ENCODE results near the gene LRRK2. TPM values are rescaled to one million over a fixed set of nuclear protein-coding genes. Genes with fewer than 3 reads are reported as not detected.

Gene LRRK2
- total RNA-seq (1 to 10 TPM in 4 of 5 donors, under 1 TPM in 1; 0.47 to 2.3 (median 1.8) TPM), total RNA-seq (0 to 5.9 (median 1.5) reads per million in 29 experiments)
- 1.9 TPM for total RNA-seq (2013)

DNA sequence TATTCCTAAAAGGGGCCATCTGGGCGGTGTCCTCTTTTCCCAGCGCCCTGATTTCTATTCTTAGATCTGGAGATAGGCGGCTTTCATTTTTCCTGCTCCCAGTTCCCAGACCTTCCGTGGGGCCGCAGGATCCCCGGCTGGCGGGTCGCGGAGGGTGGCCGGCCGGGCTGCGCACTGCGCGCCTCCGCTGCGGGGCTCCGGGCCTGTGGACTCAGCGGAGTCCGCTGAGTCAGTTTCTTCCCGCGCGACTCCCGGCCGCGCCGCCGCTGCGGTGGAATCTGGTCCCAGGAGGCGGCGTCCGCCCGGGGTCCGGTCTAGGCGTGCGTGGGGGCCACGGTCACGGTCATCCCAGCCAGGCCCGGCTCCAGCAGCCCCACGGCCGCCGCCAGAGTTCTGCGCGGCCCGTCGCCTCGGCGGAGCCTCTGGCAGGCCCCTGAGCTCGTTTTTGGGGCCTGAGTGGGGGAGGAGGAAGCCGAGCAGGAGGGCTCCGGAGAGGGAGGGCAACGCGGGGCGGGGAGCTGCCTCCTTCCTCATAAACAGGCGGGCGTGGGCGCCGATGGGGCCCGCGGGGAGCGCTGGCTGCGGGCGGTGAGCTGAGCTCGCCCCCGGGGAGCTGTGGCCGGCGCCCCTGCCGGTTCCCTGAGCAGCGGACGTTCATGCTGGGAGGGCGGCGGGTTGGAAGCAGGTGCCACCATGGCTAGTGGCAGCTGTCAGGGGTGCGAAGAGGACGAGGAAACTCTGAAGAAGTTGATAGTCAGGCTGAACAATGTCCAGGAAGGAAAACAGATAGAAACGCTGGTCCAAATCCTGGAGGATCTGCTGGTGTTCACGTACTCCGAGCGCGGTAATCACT, at the start of gene LRRK2:
LRRK2 (plus strand) TSS at position 559 of the 853 bp plus-strand sequence; CDS start at position 694, 135 bp downstream.
- H3K9me3 Mint-ChIP-seq: peaks cover 0 to 3% (median 3%) of the 10 kb centered on the region in 3 donors
- H3K27ac ChIP-seq (ENCODE audit: low read length): no peak within 1 kb of the TSS

DNA sequence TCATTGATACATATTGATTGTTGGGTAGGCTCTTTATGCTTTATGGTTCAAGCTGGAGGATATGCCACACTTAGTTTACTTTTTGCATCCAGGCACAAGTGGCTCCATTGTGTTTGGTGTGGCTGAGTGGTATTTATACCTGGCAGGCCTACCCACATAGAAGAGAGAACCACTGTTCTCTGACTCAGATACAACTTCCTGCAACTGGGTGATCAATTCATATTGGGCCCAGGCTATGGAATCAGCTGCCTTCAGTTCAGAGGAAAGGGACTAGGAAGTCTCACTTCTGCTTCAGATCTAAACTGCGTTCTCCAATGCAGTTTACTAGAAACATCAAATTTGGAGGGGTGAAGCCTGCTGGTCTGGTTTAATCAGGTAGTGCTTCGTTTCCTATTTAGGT, 49.8 kb upstream of the LRRK2 start:
- H3K27me3 ChIP-seq (replicated peaks in 1 of 2; ENCODE audit: control insufficient read depth in 2 of 2, extremely low read depth in 1 of 2, insufficient read depth in 2 of 2, low read length in 1 of 2): no peaks in the 10 kb centered on the region
- H3K9me3 ChIP-seq: no peaks in the 10 kb centered on the region
- no peaks in the 10 kb centered on the region for H3K4me1 ChIP-seq (ENCODE audit: control insufficient read depth in 1 of 2, extremely low read depth in 1 of 2, insufficient read depth in 2 of 2, low read length in 2 of 2)
- Mint-ChIP-seq H3K4me3 (no peak overlapping the region), H3K36me3 (no peaks in the 10 kb centered on the region), H3K27ac (no peak overlapping the region), H3K9me3 (no peaks in the 10 kb centered on the region), H3K4me1 (no peaks in the 10 kb centered on the region), H3K27me3 (peaks cover 0 to 4% of the 10 kb centered on the region in 2 donors)
- CTCF ChIA-PET: no interaction called here
- ATAC-seq (replicated peaks in 1 of 4): no peak
- no peak overlapping the region for H3K27ac ChIP-seq (ENCODE audit: low read length)
- DNase-seq: no peak
- no peaks in the 10 kb centered on the region for H3K36me3 ChIP-seq (ENCODE audit: control insufficient read depth in 2 of 2, extremely low read depth in 1 of 2, insufficient read depth in 1 of 2, low read length in 1 of 2)
- no peak overlapping the region for H3K4me3 ChIP-seq (ENCODE audit: control insufficient read depth in 1 of 2, extremely low read depth in 1 of 2, low read length in 1 of 2)
- WGBS (ENCODE audit: insufficient coverage): 83% methylated on average over 1 of the region's 2 CpGs
- POLR2A ChIA-PET: no interaction called here

More for the DNA sequence above, at the start of gene LRRK2:
- peaks cover 3 to 6% of the 10 kb centered on the region in 2 experiments for H3K27me3 ChIP-seq (replicated peaks in 1 of 2; ENCODE audit: control insufficient read depth in 2 of 2, extremely low read depth in 1 of 2, insufficient read depth in 2 of 2, low read length in 1 of 2)
- ATAC-seq (replicated peaks in 1 of 4) (peak; percentile 54 to 89 (median 74)), DNase-seq (peak; percentile 5 to 66 (median 25))
- peak within 1 kb of the TSS; percentile 30 to 42 for H3K4me3 ChIP-seq (ENCODE audit: control insufficient read depth in 1 of 2, extremely low read depth in 1 of 2, low read length in 1 of 2)
- Mint-ChIP-seq H3K36me3 (no peaks in the 10 kb centered on the region), H3K27ac (peak within 1 kb of the TSS in 1 of 2 donors; percentile 57), H3K27me3 (peaks cover 28 to 33% of the 10 kb centered on the region in 2 donors), H3K4me1 (peaks cover 5 to 24% (median 16%) of the 10 kb centered on the region in 3 donors), H3K4me3 (peak within 1 kb of the TSS; percentile 57 to 67 (median 60))
- ChIA-PET POLR2A (interaction anchor here in 1 of 2 donors (0.6 kb wide), 1 partner anchor 142 kb away, joined by 5 read pairs; no protein-coding TSS in a partner anchor), CTCF (no interaction called here)
- H3K9me3 ChIP-seq: no peaks in the 10 kb centered on the region
- no peaks in the 10 kb centered on the region for H3K36me3 ChIP-seq (ENCODE audit: control insufficient read depth in 2 of 2, extremely low read depth in 1 of 2, insufficient read depth in 1 of 2, low read length in 1 of 2)
- WGBS (ENCODE audit: insufficient coverage): 6% methylated on average over 67 of the region's 78 CpGs
- H3K4me1 ChIP-seq (ENCODE audit: control insufficient read depth in 1 of 2, extremely low read depth in 1 of 2, insufficient read depth in 2 of 2, low read length in 2 of 2): peaks cover 0 to 9% of the 10 kb centered on the region in 2 experiments

DNA sequence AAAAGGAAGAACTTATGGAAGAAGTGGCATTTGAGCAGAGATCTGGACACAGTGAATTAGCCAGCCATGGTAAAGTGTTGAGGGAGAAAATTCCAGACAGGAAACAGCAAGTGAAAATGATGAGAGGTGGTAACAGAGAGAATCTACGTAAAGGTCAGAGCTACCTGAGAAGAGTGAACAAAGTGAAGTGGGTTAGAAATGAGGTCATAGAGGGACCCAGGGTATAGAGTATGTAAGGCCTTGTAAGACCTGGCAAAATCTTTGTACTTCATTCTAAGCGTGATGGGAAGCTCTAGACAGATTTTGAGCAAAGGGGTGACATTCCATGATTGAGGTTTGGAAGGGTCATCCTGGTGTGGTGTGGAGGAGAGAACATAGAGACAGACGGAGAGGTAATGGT, 49.3 kb upstream of the LRRK2 start:
- no peak overlapping the region for H3K27ac ChIP-seq (ENCODE audit: low read length)
- no peaks in the 10 kb centered on the region for H3K9me3 ChIP-seq
- no peak for ATAC-seq (replicated peaks in 1 of 4)
- CTCF ChIA-PET: no interaction called here
- peaks cover 0 to 4% of the 10 kb centered on the region in 2 donors for H3K27me3 Mint-ChIP-seq
- no peak overlapping the region for H3K27ac Mint-ChIP-seq
- H3K4me1 Mint-ChIP-seq: no peaks in the 10 kb centered on the region
- no peaks in the 10 kb centered on the region for H3K27me3 ChIP-seq (replicated peaks in 1 of 2; ENCODE audit: control insufficient read depth in 2 of 2, extremely low read depth in 1 of 2, insufficient read depth in 2 of 2, low read length in 1 of 2)
- no peaks in the 10 kb centered on the region for H3K36me3 Mint-ChIP-seq
- no peak overlapping the region for H3K4me3 ChIP-seq (ENCODE audit: control insufficient read depth in 1 of 2, extremely low read depth in 1 of 2, low read length in 1 of 2)
- no peaks in the 10 kb centered on the region for H3K9me3 Mint-ChIP-seq
- 86% methylated on average over 3 of the region's 3 CpGs for WGBS (ENCODE audit: insufficient coverage)
- H3K36me3 ChIP-seq (ENCODE audit: control insufficient read depth in 2 of 2, extremely low read depth in 1 of 2, insufficient read depth in 1 of 2, low read length in 1 of 2): no peaks in the 10 kb centered on the region
- DNase-seq: no peak
- no peaks in the 10 kb centered on the region for H3K4me1 ChIP-seq (ENCODE audit: control insufficient read depth in 1 of 2, extremely low read depth in 1 of 2, insufficient read depth in 2 of 2, low read length in 2 of 2)
- no peak overlapping the region for H3K4me3 Mint-ChIP-seq
- POLR2A ChIA-PET: no interaction called here

DNA sequence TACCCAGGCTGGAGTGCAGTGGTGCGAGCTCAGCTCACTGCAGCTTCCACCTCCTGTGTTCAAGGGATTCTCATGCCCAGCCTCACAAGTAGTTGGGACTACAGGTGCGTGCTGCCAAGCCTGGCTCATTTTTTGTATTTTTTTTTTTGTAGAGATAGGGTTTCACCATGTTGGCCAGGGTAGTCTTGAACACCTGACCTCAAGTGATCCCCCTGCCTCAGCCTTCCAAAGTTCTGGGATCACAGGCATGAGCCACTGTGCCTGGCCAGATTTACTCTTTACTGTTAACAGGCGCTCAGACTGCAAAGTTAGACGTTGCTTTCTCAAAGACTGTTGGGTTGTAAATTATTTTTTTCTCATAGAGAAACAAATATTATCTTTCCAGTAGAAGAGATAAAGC, 46.1 kb upstream of the LRRK2 start:
- no peak for ATAC-seq (replicated peaks in 1 of 4)

DNA sequence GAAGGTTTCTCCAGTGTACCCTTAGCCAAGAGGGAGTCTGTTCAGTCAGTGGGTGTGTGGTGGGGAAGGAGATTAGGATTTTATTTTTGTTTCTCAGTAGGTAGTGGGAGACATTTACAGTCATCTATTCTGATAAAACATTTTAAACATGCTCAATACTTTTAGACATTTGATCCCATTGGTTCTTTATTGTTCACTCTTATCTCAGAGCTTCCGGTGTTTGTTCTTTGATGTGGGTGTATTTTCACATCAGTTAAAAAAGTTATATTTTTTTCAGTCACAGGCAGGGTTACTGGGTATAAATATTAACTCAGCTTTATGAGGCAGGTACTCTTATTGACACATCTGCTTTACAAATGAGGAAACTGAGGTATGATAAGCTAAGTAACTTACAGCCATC, 43.3 kb upstream of the LRRK2 start:
- Mint-ChIP-seq H3K27me3 (no peaks in the 10 kb centered on the region), H3K4me1 (peaks cover 9 to 12% (median 10%) of the 10 kb centered on the region in 3 donors), H3K9me3 (no peaks in the 10 kb centered on the region), H3K4me3 (no peak overlapping the region), H3K36me3 (no peaks in the 10 kb centered on the region), H3K27ac (no peak overlapping the region)
- H3K9me3 ChIP-seq: no peaks in the 10 kb centered on the region
- no CpG with 5 or more reads among the region's 1 CpG for WGBS (ENCODE audit: insufficient coverage)
- H3K4me1 ChIP-seq (ENCODE audit: control insufficient read depth in 1 of 2, extremely low read depth in 1 of 2, insufficient read depth in 2 of 2, low read length in 2 of 2): peaks cover 2 to 6% of the 10 kb centered on the region in 2 experiments
- ChIA-PET POLR2A (no interaction called here), CTCF (interaction anchor here in 1 of 2 donors (0.8 kb wide), 1 partner anchor 11 kb away, joined by 3 read pairs; no protein-coding TSS in a partner anchor)
- H3K36me3 ChIP-seq (ENCODE audit: control insufficient read depth in 2 of 2, extremely low read depth in 1 of 2, insufficient read depth in 1 of 2, low read length in 1 of 2): no peaks in the 10 kb centered on the region
- no peaks in the 10 kb centered on the region for H3K27me3 ChIP-seq (replicated peaks in 1 of 2; ENCODE audit: control insufficient read depth in 2 of 2, extremely low read depth in 1 of 2, insufficient read depth in 2 of 2, low read length in 1 of 2)
- no peak overlapping the region for H3K27ac ChIP-seq (ENCODE audit: low read length)
- H3K4me3 ChIP-seq (ENCODE audit: control insufficient read depth in 1 of 2, extremely low read depth in 1 of 2, low read length in 1 of 2): no peak overlapping the region
- ATAC-seq (replicated peaks in 1 of 4) (peak in 1 of 4 experiments; percentile 48), DNase-seq (peak in 1 of 35 experiments; percentile 10)

More for the DNA sequence above, 46.1 kb upstream of the LRRK2 start:
- no peak overlapping the region for H3K4me3 ChIP-seq (ENCODE audit: control insufficient read depth in 1 of 2, extremely low read depth in 1 of 2, low read length in 1 of 2)
- Mint-ChIP-seq H3K36me3 (no peaks in the 10 kb centered on the region), H3K4me3 (no peak overlapping the region), H3K9me3 (no peaks in the 10 kb centered on the region), H3K27me3 (no peaks in the 10 kb centered on the region), H3K4me1 (peaks cover 9 to 12% (median 10%) of the 10 kb centered on the region in 3 donors), H3K27ac (no peak overlapping the region)
- POLR2A ChIA-PET: no interaction called here
- no peak for DNase-seq
- no peaks in the 10 kb centered on the region for H3K27me3 ChIP-seq (replicated peaks in 1 of 2; ENCODE audit: control insufficient read depth in 2 of 2, extremely low read depth in 1 of 2, insufficient read depth in 2 of 2, low read length in 1 of 2)
- CTCF ChIA-PET: no interaction called here
- WGBS (ENCODE audit: insufficient coverage): no CpG with 5 or more reads among the region's 4 CpGs
- peaks cover 2 to 6% of the 10 kb centered on the region in 2 experiments for H3K4me1 ChIP-seq (ENCODE audit: control insufficient read depth in 1 of 2, extremely low read depth in 1 of 2, insufficient read depth in 2 of 2, low read length in 2 of 2)
- H3K27ac ChIP-seq (ENCODE audit: low read length): no peak overlapping the region
- no peaks in the 10 kb centered on the region for H3K36me3 ChIP-seq (ENCODE audit: control insufficient read depth in 2 of 2, extremely low read depth in 1 of 2, insufficient read depth in 1 of 2, low read length in 1 of 2)
- H3K9me3 ChIP-seq: no peaks in the 10 kb centered on the region

DNA sequence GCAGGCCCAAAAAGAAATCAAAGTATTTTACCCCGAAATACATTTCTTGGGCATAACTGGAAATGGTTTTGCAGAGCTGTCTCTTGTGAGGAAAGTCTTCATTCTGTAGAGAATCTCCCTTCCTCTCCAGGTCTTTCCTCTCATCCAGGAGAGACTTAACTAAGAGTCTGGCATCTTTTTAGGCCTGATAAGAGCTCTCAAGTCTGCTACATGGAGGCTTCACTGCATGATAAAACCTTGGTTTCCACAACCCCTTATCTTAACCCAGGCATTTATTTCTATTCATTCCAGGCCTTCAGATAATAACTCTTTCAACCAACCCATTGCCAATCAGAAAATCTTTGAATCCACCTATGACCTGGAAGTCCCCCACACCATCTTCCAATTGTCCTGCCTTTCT, 41.1 kb upstream of the LRRK2 start:
- DNase-seq: no peak
- Mint-ChIP-seq H3K4me1 (peaks cover 9 to 12% (median 10%) of the 10 kb centered on the region in 3 donors), H3K9me3 (peaks cover 3 to 6% (median 3%) of the 10 kb centered on the region in 3 donors), H3K36me3 (no peaks in the 10 kb centered on the region), H3K4me3 (no peak overlapping the region), H3K27ac (no peak overlapping the region), H3K27me3 (peaks cover 0 to 4% of the 10 kb centered on the region in 2 donors)
- WGBS (ENCODE audit: insufficient coverage): no CpG with 5 or more reads among the region's 1 CpG
- ChIA-PET CTCF (no interaction called here), POLR2A (interaction anchor here in 1 of 2 donors (0.5 kb wide), 1 partner anchor 17 kb away, joined by 4 read pairs; no protein-coding TSS in a partner anchor)
- Histone ChIP-seq H3K4me1 (ENCODE audit: control insufficient read depth in 1 of 2, extremely low read depth in 1 of 2, insufficient read depth in 2 of 2, low read length in 2 of 2) (peaks cover 2 to 6% of the 10 kb centered on the region in 2 experiments), H3K27me3 (replicated peaks in 1 of 2; ENCODE audit: control insufficient read depth in 2 of 2, extremely low read depth in 1 of 2, insufficient read depth in 2 of 2, low read length in 1 of 2) (no peaks in the 10 kb centered on the region), H3K36me3 (ENCODE audit: control insufficient read depth in 2 of 2, extremely low read depth in 1 of 2, insufficient read depth in 1 of 2, low read length in 1 of 2) (no peaks in the 10 kb centered on the region), H3K9me3 (no peaks in the 10 kb centered on the region), H3K27ac (ENCODE audit: low read length) (no peak overlapping the region), H3K4me3 (ENCODE audit: control insufficient read depth in 1 of 2, extremely low read depth in 1 of 2, low read length in 1 of 2) (no peak overlapping the region)
- ATAC-seq (replicated peaks in 1 of 4): no peak
